AG08395 (cell line): Measurements from ENCODE around the gene CCL22.
"Not testable (repeated sequence)": the region's sequence is repeated elsewhere in the genome, so short reads cannot be mapped to it uniquely, and the experiment has no call there.

Source experiments
- DNase-seq: peaks from one replicate; pipeline ENCODE4 v3.0.0; 2012; ENCODE audit warnings: mixed read lengths, low spot score

Gene CCL22

GRCh38 chr16:57394444-57394843 lies 35.9 kb downstream of the CCL22 start:
- no peak for DNase-seq

GRCh38 chr16:57395026-57395425 lies 36.4 kb downstream of the CCL22 start:
- no peak for DNase-seq

GRCh38 chr16:57396786-57397185 lies 38.2 kb downstream of the CCL22 start:
- DNase-seq = no peak

DNA sequence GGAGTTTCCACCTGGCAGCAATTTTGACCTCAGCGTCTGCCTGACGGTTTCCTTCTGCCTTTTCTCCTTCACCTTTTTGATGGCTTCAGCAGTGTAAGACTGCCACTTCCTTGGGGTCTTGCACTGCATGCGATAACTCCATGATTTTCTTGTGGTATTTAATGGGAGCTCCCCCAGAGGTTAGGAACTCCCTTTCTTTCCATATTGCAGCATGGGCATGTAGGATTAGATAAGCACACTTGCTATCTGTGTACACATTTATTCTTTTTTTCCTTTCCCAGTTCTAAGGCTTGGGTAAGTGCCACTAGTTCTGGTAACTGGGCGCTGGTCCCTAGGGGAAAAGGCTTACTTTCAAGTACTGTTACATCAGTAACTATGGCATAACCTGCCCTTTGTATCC lies 38.9 kb downstream of the CCL22 start:
- not testable (repeated sequence) for DNase-seq

DNA sequence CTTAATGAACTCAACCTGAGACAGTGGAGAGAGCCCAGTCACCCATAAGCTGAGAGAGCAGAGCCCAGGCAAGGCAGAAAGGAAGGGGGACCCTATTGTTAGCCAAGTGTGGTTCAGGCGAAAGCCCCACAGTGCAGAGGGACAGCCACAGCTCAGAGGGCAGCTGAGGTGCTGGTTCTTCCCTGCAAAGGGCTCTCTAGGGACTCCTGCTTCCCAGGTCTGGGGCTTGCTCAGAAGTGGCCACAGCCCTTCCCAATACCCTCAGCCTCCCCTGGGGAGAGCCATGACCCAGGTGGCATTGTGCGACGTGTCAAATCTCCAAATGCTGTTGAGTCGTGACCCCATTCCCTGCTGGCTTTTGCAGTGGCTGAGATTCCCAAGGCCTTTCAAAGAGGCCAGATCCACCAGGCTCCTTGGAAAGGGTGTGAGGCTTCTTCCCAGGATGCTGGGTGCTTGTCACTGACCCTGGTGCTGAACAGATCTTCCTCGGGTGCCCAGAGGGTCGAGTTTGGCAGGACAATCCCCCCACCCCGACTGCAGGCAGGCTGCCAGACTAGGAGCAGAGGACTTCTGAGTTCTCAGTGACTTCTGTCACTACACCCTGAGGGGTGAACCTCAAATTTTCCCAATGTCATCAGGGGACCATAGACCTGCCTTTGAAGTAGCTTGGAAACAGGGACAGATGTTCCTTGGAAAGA lies 43.5 kb downstream of the CCL22 start:
- no peak for DNase-seq

GRCh38 chr16:57403965-57404817 lies 45.6 kb downstream of the CCL22 start, which contains the start of gene CCL17:
Gene CCL17, plus strand, starts transcription at chr16:57404767. Its CDS starts 9,166 bp downstream, at chr16:57413933.
- no peak for DNase-seq

- DNase-seq = no peak
Observed at GRCh38 chr16:57405097-57405496, 46.5 kb downstream of the CCL22 start.

DNA sequence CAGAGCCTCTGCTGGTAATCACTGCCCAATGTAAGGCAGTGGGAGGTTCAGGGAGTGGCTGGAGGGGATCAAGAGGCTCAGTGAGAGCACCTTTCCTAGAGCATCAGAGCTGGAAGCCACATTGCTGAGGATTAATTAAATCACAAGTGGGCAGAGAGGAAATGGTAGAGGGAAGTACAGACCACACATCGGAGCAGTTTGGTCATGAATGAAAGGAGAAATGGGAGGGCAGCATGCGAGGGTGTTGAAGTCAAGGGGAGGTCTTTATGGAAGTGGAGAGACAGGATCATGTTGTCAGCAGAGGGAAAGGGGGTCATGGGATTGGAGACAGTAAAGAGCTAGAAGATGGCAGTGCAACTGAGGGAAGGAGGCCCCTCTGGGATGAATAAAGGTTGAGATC lies 48.3 kb downstream of the CCL22 start:
- no peak for DNase-seq

DNA sequence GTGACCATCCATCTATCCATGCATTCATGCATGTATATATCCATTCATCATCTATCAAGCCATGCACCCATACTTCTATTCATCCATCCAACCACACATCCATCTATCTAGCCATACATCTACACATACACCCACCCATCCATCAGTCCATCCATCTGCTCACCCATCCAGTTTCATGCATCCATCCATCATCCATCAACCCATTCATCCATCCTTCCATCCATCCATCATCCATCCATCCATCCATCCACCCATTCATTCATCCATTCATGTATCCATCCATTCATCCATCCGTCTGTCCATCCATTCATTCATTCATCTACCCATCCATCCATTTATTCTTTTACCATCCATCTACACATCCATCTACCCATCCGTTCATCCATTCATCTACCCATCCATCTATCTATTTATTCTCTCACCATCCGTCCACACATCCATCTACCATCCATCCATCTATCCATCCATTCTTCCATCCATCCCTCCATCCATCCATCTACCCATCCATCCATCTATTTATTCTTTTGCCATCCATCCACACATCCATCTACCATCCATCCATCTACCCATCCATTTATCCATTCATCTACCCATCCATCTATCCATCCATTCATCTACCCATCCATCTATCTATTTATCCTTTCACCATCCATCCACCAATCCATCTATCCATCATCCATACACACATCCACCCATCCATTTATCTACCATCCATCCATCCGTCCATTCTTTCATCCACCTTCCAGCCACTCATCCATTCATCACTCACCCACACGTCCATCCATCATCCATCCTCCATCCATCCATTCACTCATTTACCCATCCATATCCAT lies 49.2 kb downstream of the CCL22 start:
- DNase-seq = no peak

GRCh38 chr16:57409065-57409464 lies 50.5 kb downstream of the CCL22 start:
- no peak for DNase-seq

- no peak for DNase-seq
Observed at GRCh38 chr16:57409870-57410587, 51.4 kb downstream of the CCL22 start.

DNA sequence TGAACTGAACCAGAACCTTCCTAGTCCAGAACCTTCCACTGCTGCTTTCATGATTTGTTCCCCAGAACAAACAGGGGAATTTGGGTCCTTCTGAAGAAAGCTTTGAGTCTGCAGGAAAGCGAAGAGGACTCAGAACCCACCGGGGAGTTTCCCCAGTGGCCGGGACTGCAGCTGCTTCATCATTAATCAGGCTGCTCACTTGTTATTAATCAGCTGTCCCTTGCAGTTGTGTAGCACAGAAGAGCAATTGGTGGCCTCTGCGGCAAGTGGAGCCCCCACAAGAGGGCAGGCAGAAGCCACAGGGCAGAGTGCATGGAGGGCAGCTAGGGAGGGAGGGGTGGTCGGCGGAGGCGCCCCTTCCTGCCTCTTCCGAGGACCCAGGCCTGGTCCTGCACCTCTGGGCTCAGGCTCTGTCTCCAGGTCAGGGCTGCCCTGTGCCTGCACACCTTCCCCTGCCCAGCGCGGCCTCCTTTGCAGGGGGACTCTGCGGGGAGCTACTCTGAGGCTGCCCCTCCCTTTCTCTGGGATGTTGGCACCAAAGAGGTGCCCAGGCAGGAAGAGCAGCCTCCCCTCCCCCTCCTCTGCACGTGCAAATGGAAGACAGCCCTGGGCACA lies 52.9 kb downstream of the CCL22 start:
- DNase-seq = no peak

- DNase-seq = no peak
Observed at GRCh38 chr16:57412584-57412983, 54.0 kb downstream of the CCL22 start.

GRCh38 chr16:57413301-57413730 lies 54.7 kb downstream of the CCL22 start:
- no peak for DNase-seq

DNA sequence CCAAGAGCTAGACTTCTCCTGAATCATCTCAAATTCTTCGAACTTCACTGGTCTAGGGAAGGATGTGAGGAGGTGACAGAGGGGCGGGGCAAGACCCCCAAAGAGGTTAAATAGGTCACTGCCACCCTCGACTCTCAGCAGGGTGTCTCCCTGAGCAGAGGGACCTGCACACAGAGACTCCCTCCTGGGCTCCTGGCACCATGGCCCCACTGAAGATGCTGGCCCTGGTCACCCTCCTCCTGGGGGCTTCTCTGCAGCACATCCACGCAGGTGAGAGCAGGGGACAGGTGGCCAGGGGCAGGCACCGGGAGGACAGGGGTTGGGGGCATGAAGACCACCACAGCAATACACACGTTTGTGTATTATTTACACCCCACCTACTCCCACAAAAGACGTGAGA lies 55.1 kb downstream of the CCL22 start:
- no peak for DNase-seq
